HCT116 (cell line): ENCODE data around the gene DOCK9. TPM values are rescaled to one million over a fixed set of nuclear protein-coding genes. Genes with fewer than 3 reads are reported as not detected.

Source experiments
- ATAC-seq: fragments of 200-7000 bp; cut with Tn5 transposase; 2 replicates; pipeline ENCODE4 v1.9.1; 2020; ENCODE audit warnings: mild to moderate bottlenecking, moderate library complexity
- BruUV-seq: library from RNA; stranded (reverse); fragments of 400-500 nt; replicated peaks from 2 replicates; lab custom pipeline; 2021; lab: Mats Ljungman, UMichigan
- CTCF ChIA-PET: fragments of 300-600 bp; sonication (Branson Sonifier 250); formaldehyde crosslinking; loops from one replicate; lab custom pipeline; 2021; ENCODE audit warnings: antibody characterized with exemption; lab: Charles Lee
- POLR2A ChIA-PET: fragments of 300-600, 350-600 bp; sonication (Branson Sonifier 250); formaldehyde crosslinking; loops from one replicate; lab custom pipeline; 2021; ENCODE audit warnings: antibody characterized with exemption; lab: Charles Lee
- RAD21 ChIA-PET, 2 experiments: fragments of 300-600 bp; sonication (Branson Sonifier 250); formaldehyde crosslinking; loops; one replicate each; lab custom pipeline; 2023; ENCODE audit warnings: low total read pairs in 2 of 2; ENCODE audit not compliant: uncharacterized antibody in 2 of 2, unreplicated experiment in 2 of 2, low non-redundant PET in 1 of 2; lab: Charles Lee
- DNase-seq: peaks from one replicate; pipeline ENCODE4 v3.0.0-alpha.2; 2010; ENCODE audit warnings: low read depth, low spot score
- H2AFZ ChIP-seq: fragments of 200-600 bp; shearing (Covaris generic), sonication (generic); 2 replicates; pipeline ENCODE4 v1.6.1; 2017; ENCODE audit warnings: low read depth, mixed run types, mixed read lengths, antibody characterized with exemption, low read length; ENCODE audit not compliant: poor library complexity, severe bottlenecking
- H3K27ac ChIP-seq: 2 replicates; pipeline ENCODE4 v1.5.1; 2012; ENCODE audit warnings: low read depth, low read length
- H3K27me3 ChIP-seq: fragments of 200-600 bp; sonication (generic); 2 replicates; pipeline ENCODE4 v1.6.1; 2016; ENCODE audit warnings: mixed run types, low read length, mixed read lengths; ENCODE audit not compliant: insufficient read depth
- H3K36me3 ChIP-seq, 2 experiments: fragments of 200-500 bp in 1 of 2; fragments of 200-600 bp in 1 of 2; sonication (Bioruptor generic) in 1 of 2; sonication (generic) in 1 of 2; 2 replicates each; pipeline versions ENCODE4 v1.5.1 to v1.6.1; 2014 to 2016; ENCODE audit warnings: low read length in 2 of 2, inconsistent platforms in 1 of 2, mixed read lengths in 1 of 2, mixed run types in 1 of 2; ENCODE audit not compliant: insufficient read depth in 2 of 2, control insufficient read depth in 1 of 2
- H3K4me1 ChIP-seq, 2 experiments: fragments of 200-600 bp in 1 of 2; sonication (generic) in 1 of 2; 2 replicates each; pipeline versions ENCODE4 v1.5.1 to v1.6.1; 2012 to 2017; ENCODE audit warnings: low read length in 2 of 2, inconsistent platforms in 1 of 2, mild to moderate bottlenecking in 1 of 2, mixed read lengths in 1 of 2, mixed run types in 1 of 2, moderate library complexity in 1 of 2; ENCODE audit not compliant: insufficient read depth in 2 of 2, control insufficient read depth in 1 of 2
- H3K4me2 ChIP-seq: fragments of 200-600 bp; sonication (generic); 2 replicates; pipeline ENCODE4 v1.6.1; 2017; ENCODE audit warnings: mixed run types, low read length, mixed read lengths
- H3K4me3 ChIP-seq, 2 experiments: fragments of 200-600 bp in 1 of 2; sonication (generic) in 1 of 2; replicated peaks in 1 of 2; 2 replicates each; pipeline ENCODE4 v1.5.1; 2011 to 2016; ENCODE audit warnings: low read length in 2 of 2, control low read depth in 1 of 2, low read depth in 1 of 2, mild to moderate bottlenecking in 1 of 2, mixed read lengths in 1 of 2, mixed run types in 1 of 2
- H3K79me2 ChIP-seq: fragments of 200-600 bp; sonication (generic); 2 replicates; pipeline ENCODE4 v1.6.1; 2017; ENCODE audit warnings: mild to moderate bottlenecking, mixed run types, low read length, moderate library complexity, mixed read lengths; ENCODE audit not compliant: insufficient read depth
- H3K9ac ChIP-seq: fragments of 200-600 bp; sonication (generic); 2 replicates; pipeline ENCODE4 v1.6.1; 2016; ENCODE audit warnings: low read length, mixed read lengths
- H3K9me2 ChIP-seq: fragments of 200-600 bp; sonication (generic), shearing (Covaris generic); 2 replicates; pipeline ENCODE4 v1.6.1; 2017; ENCODE audit warnings: mixed run types, mild to moderate bottlenecking, moderate library complexity; ENCODE audit not compliant: insufficient read depth
- H3K9me3 ChIP-seq, 2 experiments: fragments of 200-500 bp in 1 of 2; fragments of 200-600 bp in 1 of 2; sonication (Bioruptor generic) in 1 of 2; sonication (generic) in 1 of 2; 2 replicates each; pipeline ENCODE4 v1.6.1; 2014 to 2017; ENCODE audit warnings: low read length in 2 of 2, mixed read lengths in 2 of 2, inconsistent platforms in 1 of 2, low read depth in 1 of 2, mild to moderate bottlenecking in 1 of 2, mixed run types in 1 of 2, moderate library complexity in 1 of 2; ENCODE audit not compliant: control insufficient read depth in 1 of 2, insufficient read depth in 1 of 2
- H4K20me1 ChIP-seq: fragments of 200-600 bp; sonication (generic), shearing (Covaris generic); 2 replicates; pipeline ENCODE4 v1.6.1; 2017; ENCODE audit warnings: mixed run types, mild to moderate bottlenecking, moderate library complexity; ENCODE audit not compliant: insufficient read depth
- ATF3 ChIP-seq: IDR thresholded peaks from 2 replicates; pipeline ENCODE4 v1.6.1; 2012
- CBX3 ChIP-seq: IDR thresholded peaks from 2 replicates; pipeline ENCODE4 v1.6.1; 2012; ENCODE audit warnings: low read depth
- CEBPB ChIP-seq: IDR thresholded peaks from 2 replicates; pipeline ENCODE4 v1.6.1; 2012; ENCODE audit warnings: low read depth
- CTCF ChIP-seq, 3 experiments: fragments of 200-600 bp in 1 of 3; sonication (generic) in 1 of 3; IDR thresholded peaks in 2 of 3; conservative IDR thresholded peaks in 1 of 3; 2 replicates each; pipeline ENCODE4 v1.5.1; 2012 to 2017; ENCODE audit warnings: low read depth in 2 of 3, low read length in 2 of 3, antibody characterized with exemption in 1 of 3, borderline replicate concordance in 1 of 3, control low read depth in 1 of 3, mild to moderate bottlenecking in 1 of 3, mixed read lengths in 1 of 3, mixed run types in 1 of 3, moderate library complexity in 1 of 3; ENCODE audit not compliant: insufficient read depth in 1 of 3
- EGR1 ChIP-seq: IDR thresholded peaks from 2 replicates; pipeline ENCODE4 v1.6.1; 2012; ENCODE audit warnings: low read depth
- ELF1 ChIP-seq: IDR thresholded peaks from 2 replicates; pipeline ENCODE4 v1.6.1; 2012; ENCODE audit warnings: low read depth, borderline replicate concordance
- EZH2 ChIP-seq: fragments of 200-600 bp; sonication (generic); IDR thresholded peaks from 2 replicates; pipeline ENCODE4 v1.6.1; 2017; ENCODE audit warnings: antibody characterized with exemption, mixed run types
- EZH2phosphoT487 ChIP-seq: fragments of 200-600 bp; IDR thresholded peaks from 2 replicates; pipeline ENCODE4 v1.6.1; 2018; ENCODE audit warnings: antibody characterized with exemption, borderline replicate concordance
- JUND ChIP-seq: IDR thresholded peaks from 2 replicates; pipeline ENCODE4 v1.6.1; 2012
- MAX ChIP-seq: IDR thresholded peaks from 2 replicates; pipeline ENCODE4 v1.6.1; 2012
- POLR2A ChIP-seq: IDR thresholded peaks from 2 replicates; pipeline ENCODE4 v1.7.0; 2011; ENCODE audit warnings: borderline replicate concordance; ENCODE audit not compliant: insufficient read depth, insufficient read length; ENCODE audit errors: extremely low read depth
- POLR2AphosphoS5 ChIP-seq: IDR thresholded peaks from 2 replicates; pipeline ENCODE4 v1.6.1; 2011; ENCODE audit warnings: mild to moderate bottlenecking, low read depth, low read length, moderate library complexity
- RAD21 ChIP-seq: IDR thresholded peaks from 2 replicates; pipeline ENCODE4 v1.6.1; 2012; ENCODE audit warnings: low read depth, mild to moderate bottlenecking
- REST ChIP-seq: IDR thresholded peaks from 2 replicates; pipeline ENCODE4 v1.6.1; 2012; ENCODE audit warnings: low read depth
- SIN3A ChIP-seq: IDR thresholded peaks from 2 replicates; pipeline ENCODE4 v1.6.1; 2012; ENCODE audit warnings: low read depth
- SP1 ChIP-seq: IDR thresholded peaks from 2 replicates; pipeline ENCODE4 v1.6.1; 2012; ENCODE audit warnings: low read depth
- YY1 ChIP-seq: IDR thresholded peaks from 2 replicates; pipeline ENCODE4 v1.6.1; 2011; ENCODE audit warnings: low read length, low read depth, moderate library complexity, mild to moderate bottlenecking; ENCODE audit not compliant: insufficient replicate concordance; ENCODE audit errors: extremely low read depth
- ZBTB33 ChIP-seq: IDR thresholded peaks from 2 replicates; pipeline ENCODE4 v1.6.1; 2011; ENCODE audit warnings: mild to moderate bottlenecking, low read length, moderate library complexity; ENCODE audit not compliant: insufficient replicate concordance; ENCODE audit errors: extremely low read depth
- ZFX ChIP-seq: fragments of 450-650 bp; IDR thresholded peaks from 2 replicates; pipeline ENCODE4 v1.6.1; 2017
- ZNF274 ChIP-seq: fragments of 200-500 bp; sonication (Bioruptor generic); IDR thresholded peaks from 2 replicates; pipeline ENCODE4 v1.6.1; 2014; ENCODE audit warnings: mild to moderate bottlenecking, low read depth, low read length, inconsistent platforms
- intact Hi-C: fragments of 100-400 bp; cut with micrococcal nuclease; formaldehyde crosslinking; loops from 2 replicates; pipeline ENCODE4 v1.10.0; 2022
- total RNA-seq: library from RNA; stranded (reverse); gene quantifications from one replicate; pipeline ENCODE4 v1.2.1, GENCODE V29; 2021; ENCODE audit not compliant: unreplicated experiment

DOCK9 gene
- total RNA-seq, 1 experiment from 2014 or later, result 58.8 TPM

- no peak for ATAC-seq
- no peaks in the 10 kb centered on the region for H3K4me1 ChIP-seq
- POLR2A ChIA-PET, result no interaction called here
- H3K9ac ChIP-seq, result no peak overlapping the region
- intact Hi-C loops, result no loop called here
- no peak overlapping the region for H3K4me2 ChIP-seq
- H3K9me3 ChIP-seq, result peaks cover 4 to 7% of the 10 kb centered on the region in 2 experiments; a peak in 2 of 4 replicates
- no TSS peak for BruUV-seq
- H4K20me1 ChIP-seq, result no peaks in the 10 kb centered on the region
- TF ChIP-seq ATF3, result no peak
- TF ChIP-seq SP1, result no peak
- TF ChIP-seq POLR2AphosphoS5, result no peak
- TF ChIP-seq EGR1, result no peak
- no peak for TF ChIP-seq EZH2phosphoT487
- TF ChIP-seq SIN3A, result no peak
- no peak for TF ChIP-seq RAD21
- no peak for TF ChIP-seq ZBTB33
- TF ChIP-seq CBX3, result no peak
- no peak for TF ChIP-seq CTCF (IDR thresholded peaks at IDR 0.05 in 2 of 3, conservative IDR thresholded peaks at IDR 0.05 in 1 of 3; ENCODE audit: borderline replicate concordance in 1 of 3, insufficient read depth in 1 of 3, low read depth in 2 of 3, low read length in 2 of 3)
- no peak for TF ChIP-seq POLR2A
- TF ChIP-seq ZNF274, result no peak
- TF ChIP-seq EZH2, result no peak
- TF ChIP-seq YY1, result no peak
- no peak for TF ChIP-seq CEBPB
- no peak for TF ChIP-seq MAX
- TF ChIP-seq ELF1, result no peak
- TF ChIP-seq ZFX, result no peak
- no peak for TF ChIP-seq REST
- TF ChIP-seq JUND, result no peak
- TF ChIP-seq, all 23 proteins: peak for 0
- Histone ChIP-seq H3K79me2 (no peaks in the 10 kb centered on the region), H3K4me3 (no peak overlapping the region), H3K27me3 (no peaks in the 10 kb centered on the region), H2AFZ (no peak overlapping the region), H3K9me2 (no peaks in the 10 kb centered on the region), H3K27ac (no peak overlapping the region), H3K36me3 (peaks cover 0 to 7% of the 10 kb centered on the region in 2 experiments; a peak in 1 of 4 replicates)
- ChIA-PET CTCF (interaction anchor here (1.2 kb wide), 1 partner anchor 165 kb away, joined by 3 read pairs; no protein-coding TSS in a partner anchor), RAD21 (no interaction called here)
- DNase-seq, result no peak
Observed at GRCh38 chr13:98868932-98869331, 108.9 kb downstream of the DOCK9 start.
